Measurements from ENCODE around the gene PLSCR2. TPM values are rescaled to one million over a fixed set of nuclear protein-coding genes. Genes with fewer than 3 reads are reported as not detected.

The PLSCR2 gene
- total and polyA plus RNA-seq, 2 of the 8 experiments (the other 6 are each of a cell fraction or from before 2014, with no cell fraction given) = not detected

DNA sequence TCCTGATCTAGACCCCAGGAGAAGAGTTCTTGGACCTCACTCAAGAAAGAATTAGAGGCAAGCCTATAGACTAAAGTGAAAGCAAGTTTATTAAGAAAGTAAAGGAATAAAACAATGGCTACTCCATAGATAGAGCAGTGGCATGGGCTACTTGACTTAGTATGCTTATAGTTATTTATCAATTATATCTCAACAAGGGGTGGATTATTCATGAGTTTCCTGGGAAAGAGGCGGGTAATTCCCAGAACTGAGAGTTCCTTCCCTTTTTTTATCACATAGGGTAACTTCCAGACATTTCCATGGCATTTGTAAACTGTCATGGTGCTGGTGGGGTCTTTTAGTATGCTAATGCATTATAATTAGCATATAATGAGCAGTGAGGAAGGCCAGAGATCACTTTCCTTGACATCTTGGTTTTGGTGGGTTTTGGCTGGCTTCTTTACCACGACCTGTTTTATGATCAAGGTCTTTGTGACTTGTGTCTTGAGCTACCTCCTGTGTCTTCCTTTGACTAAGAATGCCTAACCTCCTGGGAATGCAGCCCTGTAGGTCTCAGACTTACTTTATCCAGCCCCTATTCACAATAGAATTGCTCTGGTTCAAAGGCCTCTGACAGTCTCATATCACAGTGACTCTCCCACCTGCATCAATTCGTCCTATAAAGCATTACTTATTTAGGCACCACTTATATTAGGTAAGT, 35.3 kb upstream of the PLSCR2 start:
- no peak overlapping the region for H4K5ac ChIP-seq (ENCODE audit: insufficient read length, low read depth, low read length)
- no peak overlapping the region for H3K27ac ChIP-seq (ENCODE audit: low read depth, low read length)
- WGBS, 2 experiments (ENCODE audit: extremely low coverage in 1 of 2, insufficient coverage in 1 of 2, insufficient read length in 1 of 2, insufficient replicate concordance in 2 of 2, low coverage in 1 of 2, low lambda C conversion rate in 2 of 2, missing lambda C conversion rate in 1 of 2) = 33% methylated on average over 3 of the region's 3 CpGs; no CpG with 5 or more reads in 1 of the 2 experiments
- DNase-seq (ENCODE audit: low read depth in 1 of 2, low spot score in 2 of 2) = no peak
- no peak overlapping the region for H2BK12ac ChIP-seq (ENCODE audit: low read depth, low read length)
- no peak overlapping the region for H4K8ac ChIP-seq (ENCODE audit: extremely low read depth, insufficient read depth, low read length)
- no peaks in the 10 kb centered on the region for H3K36me3 ChIP-seq (ENCODE audit: control insufficient read depth in 2 of 4, insufficient read depth in 4 of 4, low read length in 3 of 4)
- ChIA-PET CTCF (ENCODE audit: partially characterized antibody) (interaction anchor here (0.6 to 1.8 kb wide), 6 partner anchors 11 to 187 kb away, joined by 3 to 5 read pairs (median 3); no protein-coding TSS in a partner anchor), POLR2A (ENCODE audit: partially characterized antibody) (interaction anchor here (0.6 to 1.1 kb wide), 2 partner anchors 10 to 247 kb away, joined by 3 to 4 read pairs; no protein-coding TSS in a partner anchor)
- H3K79me1 ChIP-seq (ENCODE audit: low read depth, low read length) = no peaks in the 10 kb centered on the region
- H3K23ac ChIP-seq (ENCODE audit: insufficient read length) = no peak overlapping the region
- no peak overlapping the region for H3K4me3 ChIP-seq (ENCODE audit: extremely low read depth in 1 of 4, insufficient read depth in 2 of 4, low read depth in 3 of 4, low read length in 4 of 4)
- no peak overlapping the region for H3K18ac ChIP-seq (ENCODE audit: extremely low read depth, low read length)
- peak; percentile 92 for FAIRE-seq
- H2BK15ac ChIP-seq (ENCODE audit: low read length) = no peak overlapping the region
- H4K91ac ChIP-seq (replicated peaks; ENCODE audit: insufficient read length, low read length) = no peak overlapping the region
- H2AK5ac ChIP-seq (ENCODE audit: low read depth, low read length) = no peak overlapping the region
- no peaks in the 10 kb centered on the region; the same call in 1 of the 2 replicates for H3K23me2 ChIP-seq (ENCODE audit: low read depth, low read length)
- no peak overlapping the region for H2AFZ ChIP-seq (ENCODE audit: low read length)
- H3K79me2 ChIP-seq (ENCODE audit: control insufficient read depth in 1 of 2, insufficient read depth in 2 of 2, low read length in 2 of 2) = no peaks in the 10 kb centered on the region
- peak overlapping the region in 1 of 2 experiments; percentile 16; a peak in 1 of 4 replicates for H3K4me2 ChIP-seq (ENCODE audit: insufficient read depth in 1 of 2, low read depth in 2 of 2, low read length in 2 of 2)
- H3K27me3 ChIP-seq (replicated peaks in 1 of 4; ENCODE audit: control insufficient read depth in 3 of 4, extremely low read depth in 1 of 4, insufficient read depth in 3 of 4, low read length in 3 of 4) = no peaks in the 10 kb centered on the region
- no peak overlapping the region for H3K4ac ChIP-seq (replicated peaks; ENCODE audit: insufficient read length, low read depth, low read length)
- no peak overlapping the region for H3K14ac ChIP-seq (ENCODE audit: insufficient read length)
- H3K9me3 ChIP-seq (ENCODE audit: insufficient read depth in 2 of 2, low read depth in 1 of 2, low read length in 1 of 2) = no peaks in the 10 kb centered on the region
- H4K20me1 ChIP-seq (replicated peaks in 1 of 2; ENCODE audit: control insufficient read depth in 1 of 2, insufficient read depth in 2 of 2, low read length in 2 of 2) = no peaks in the 10 kb centered on the region
- no peak overlapping the region for H3K56ac ChIP-seq (replicated peaks; ENCODE audit: insufficient read length, low read depth, low read length)
- peaks cover 0 to 7% (median 6%) of the 10 kb centered on the region in 4 experiments; a peak in 4 of 7 replicates for H3K4me1 ChIP-seq (replicated peaks in 1 of 4; ENCODE audit: control insufficient read depth in 3 of 4, insufficient read depth in 4 of 4, low read length in 3 of 4)
- H2BK120ac ChIP-seq (replicated peaks; ENCODE audit: low read depth, low read length) = no peak overlapping the region
- 0 out of 2 replicates have a peak overlapping the region, but pooled peaks have one; percentile 41 for H2BK5ac ChIP-seq (ENCODE audit: low read depth, low read length)
- H3K9ac ChIP-seq (replicated peaks in 1 of 4; ENCODE audit: extremely low read depth in 1 of 4, low read depth in 3 of 4, low read length in 3 of 4) = no peak overlapping the region
- 0 out of 2 replicates have a peak overlapping the region, but pooled peaks have one; percentile 57 for H2BK20ac ChIP-seq (ENCODE audit: low read length)
- TF ChIP-seq RAD21 (IDR thresholded peaks at IDR 0.05 in 1 of 2, conservative IDR thresholded peaks at IDR 0.05 in 1 of 2; ENCODE audit: low read depth in 2 of 2, low read length in 2 of 2) (no peak), GTF2F1 (IDR thresholded peaks at IDR 0.05; ENCODE audit: borderline replicate concordance, low read depth, low read length) (no peak), ZNF274 (IDR thresholded peaks at IDR 0.05; ENCODE audit: borderline replicate concordance, extremely low read depth, low read length) (no peak), EGR1 (IDR thresholded peaks at IDR 0.05; ENCODE audit: borderline replicate concordance, low read depth, low read length) (no peak), BCL11A (IDR thresholded peaks at IDR 0.05; ENCODE audit: low read depth in 2 of 2, low read length in 2 of 2) (no peak), JUN (IDR thresholded peaks at IDR 0.05; ENCODE audit: low read depth, low read length) (no peak), CEBPB (IDR thresholded peaks at IDR 0.05; ENCODE audit: low read depth, low read length) (no peak), PHF8 (conservative IDR thresholded peaks at IDR 0.05; ENCODE audit: low read depth, low read length) (no peak), TAF1 (IDR thresholded peaks at IDR 0.05; ENCODE audit: low read depth, low read length) (no peak), MAFK (IDR thresholded peaks at IDR 0.05; ENCODE audit: low read depth, low read length) (no peak), TEAD4 (IDR thresholded peaks at IDR 0.05; ENCODE audit: low read depth, low read length) (peak; percentile 81)
- TF ChIP-seq, protein P1, sequence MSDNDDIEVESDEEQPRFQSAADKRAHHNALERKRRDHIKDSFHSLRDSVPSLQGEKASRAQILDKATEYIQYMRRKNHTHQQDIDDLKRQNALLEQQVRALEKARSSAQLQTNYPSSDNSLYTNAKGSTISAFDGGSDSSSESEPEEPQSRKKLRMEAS (IDR thresholded peaks at IDR 0.05) = no peak
